HG03039 (cell line): ENCODE measurements around the gene RPS6KB1.
"Not testable (repeated sequence)": the region's sequence is repeated elsewhere in the genome, so short reads cannot be mapped to it uniquely, and the experiment has no call there.

Source experiments
- ATAC-seq: cut with Tn5 transposase; IDR thresholded peaks from one replicate; pipeline ENCODE4 v1.9.1; 2021; ENCODE audit warnings: mild to moderate bottlenecking, moderate library complexity; ENCODE audit not compliant: unreplicated experiment

The RPS6KB1 gene

GRCh38 chr17:59892924-59893675 is at the start of gene RPS6KB1, which contains the start of gene TUBD1:
TSS of gene RPS6KB1 (plus strand) at chr17:59893121. CDS start at chr17:59893185, 64 bp downstream.
TSS of gene TUBD1 (minus strand) at chr17:59892943. CDS start at chr17:59891002, 1,941 bp downstream.
- ATAC-seq, result peak; percentile 81

DNA sequence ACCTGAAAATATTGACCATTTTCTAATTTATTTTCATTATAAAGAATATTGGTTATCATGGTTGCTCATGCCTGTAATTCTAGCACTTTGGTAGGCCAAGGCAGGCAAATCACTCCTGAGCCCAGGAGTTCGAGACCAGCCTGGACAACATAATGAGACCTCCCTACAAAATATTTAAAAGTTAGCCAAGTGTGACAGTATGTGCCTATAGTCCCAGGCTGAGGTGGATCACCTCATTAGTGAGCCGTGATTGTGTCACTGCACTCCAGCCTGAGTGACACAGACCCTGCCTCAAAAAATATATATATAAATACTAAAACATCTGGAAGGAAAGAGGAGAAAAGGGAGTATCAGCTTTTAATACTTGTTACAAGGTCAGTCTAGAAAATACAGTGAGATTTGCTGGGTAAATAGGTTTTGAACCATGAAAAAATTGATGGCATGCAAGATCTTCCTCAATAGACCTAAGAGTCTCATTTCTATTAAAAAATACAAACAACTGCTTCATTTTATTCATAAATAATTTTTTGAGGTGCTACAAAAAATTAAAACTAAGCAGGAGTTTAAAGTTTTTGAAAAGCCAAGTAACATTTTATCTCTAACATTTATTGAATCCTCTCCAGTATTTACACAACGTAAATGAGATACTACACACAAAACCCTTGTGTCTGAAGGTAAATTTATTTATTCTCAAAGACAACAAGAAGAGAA is 47.9 kb upstream of the RPS6KB1 start:
- no peak for ATAC-seq

- no peak for ATAC-seq
These were observed 47.1 kb upstream of the RPS6KB1 start for GRCh38 chr17:59845595-59846393.

DNA sequence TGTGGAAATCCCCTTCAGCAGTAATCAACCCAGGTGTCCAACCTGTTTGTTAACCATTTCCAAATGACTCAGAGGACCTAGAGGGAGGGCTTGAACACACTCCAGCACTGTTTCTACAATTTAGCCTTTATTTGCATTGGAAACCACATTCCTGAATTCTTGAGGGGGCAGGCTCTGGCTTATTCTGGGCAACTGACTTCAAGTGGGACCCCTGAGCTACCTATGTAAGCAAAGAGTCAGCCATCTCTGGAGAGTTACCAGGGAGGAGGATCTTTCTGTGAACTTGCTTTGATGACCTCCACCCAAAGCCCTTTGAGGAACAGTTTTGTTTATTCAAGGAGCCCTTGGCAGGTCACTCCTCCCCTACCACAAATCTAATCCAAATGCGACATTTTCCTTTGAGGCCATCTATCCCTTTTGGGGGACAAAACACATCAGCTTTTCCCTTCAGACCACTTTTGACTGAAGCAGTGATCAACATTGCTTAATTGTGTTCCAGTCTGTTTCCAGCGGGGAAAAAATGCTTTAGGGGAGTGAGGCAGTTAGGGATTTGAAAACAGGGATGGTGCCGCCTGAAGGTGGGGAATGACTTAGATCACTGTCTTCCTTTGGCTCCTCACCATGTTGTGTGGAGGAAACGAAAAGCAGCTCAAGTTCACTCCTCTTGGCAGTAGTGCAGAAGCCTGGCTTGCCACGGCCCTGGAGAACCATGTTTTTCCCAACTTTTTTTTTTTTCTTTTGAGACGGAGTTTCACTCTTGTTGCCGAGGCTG is 46.3 kb upstream of the RPS6KB1 start:
- peak; percentile 43 for ATAC-seq

DNA sequence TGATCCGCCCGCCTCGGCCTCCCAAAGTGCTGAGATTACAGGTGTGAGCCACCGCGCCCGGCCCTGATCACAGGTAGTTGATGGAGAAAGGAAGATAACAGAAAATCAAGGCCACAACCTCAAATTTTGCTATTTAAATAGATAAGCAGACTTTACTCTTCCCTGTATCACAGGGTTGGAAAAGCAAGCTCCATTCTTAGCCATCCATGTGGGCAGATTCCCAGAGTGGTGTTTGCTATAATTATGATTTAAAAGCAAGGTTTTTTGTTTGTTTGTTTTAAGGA is 44.6 kb upstream of the RPS6KB1 start:
- ATAC-seq, result no peak

- no peak for ATAC-seq
These were observed 44.1 kb upstream of the RPS6KB1 start for GRCh38 chr17:59848778-59849177.

DNA sequence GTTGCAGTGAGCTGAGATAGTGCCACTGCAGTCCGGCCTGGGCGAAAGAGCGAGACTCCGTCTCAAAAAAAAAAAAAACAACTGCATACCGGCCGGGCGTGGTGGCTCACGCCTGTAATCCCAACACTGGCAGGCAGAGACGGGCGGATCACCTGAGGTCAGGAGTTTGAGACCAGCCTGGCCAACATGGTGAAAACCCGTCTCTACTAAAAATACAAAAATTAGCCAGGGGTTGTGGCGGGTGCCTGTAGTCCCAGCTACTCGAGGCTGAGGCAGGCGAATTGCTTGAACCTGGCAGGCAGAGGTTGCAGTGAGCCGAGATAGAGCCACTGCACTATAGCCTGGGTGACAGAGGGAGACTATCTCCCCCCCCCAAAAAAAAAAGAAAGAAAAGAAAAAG is 42.6 kb upstream of the RPS6KB1 start:
- ATAC-seq, result not testable (repeated sequence)

- ATAC-seq, result no peak
These were observed 41.2 kb upstream of the RPS6KB1 start for GRCh38 chr17:59851439-59852375.

- not testable (repeated sequence) for ATAC-seq
These were observed 40.1 kb upstream of the RPS6KB1 start for GRCh38 chr17:59852847-59853167.

GRCh38 chr17:59853168-59853918 is 39.6 kb upstream of the RPS6KB1 start:
- no peak for ATAC-seq

DNA sequence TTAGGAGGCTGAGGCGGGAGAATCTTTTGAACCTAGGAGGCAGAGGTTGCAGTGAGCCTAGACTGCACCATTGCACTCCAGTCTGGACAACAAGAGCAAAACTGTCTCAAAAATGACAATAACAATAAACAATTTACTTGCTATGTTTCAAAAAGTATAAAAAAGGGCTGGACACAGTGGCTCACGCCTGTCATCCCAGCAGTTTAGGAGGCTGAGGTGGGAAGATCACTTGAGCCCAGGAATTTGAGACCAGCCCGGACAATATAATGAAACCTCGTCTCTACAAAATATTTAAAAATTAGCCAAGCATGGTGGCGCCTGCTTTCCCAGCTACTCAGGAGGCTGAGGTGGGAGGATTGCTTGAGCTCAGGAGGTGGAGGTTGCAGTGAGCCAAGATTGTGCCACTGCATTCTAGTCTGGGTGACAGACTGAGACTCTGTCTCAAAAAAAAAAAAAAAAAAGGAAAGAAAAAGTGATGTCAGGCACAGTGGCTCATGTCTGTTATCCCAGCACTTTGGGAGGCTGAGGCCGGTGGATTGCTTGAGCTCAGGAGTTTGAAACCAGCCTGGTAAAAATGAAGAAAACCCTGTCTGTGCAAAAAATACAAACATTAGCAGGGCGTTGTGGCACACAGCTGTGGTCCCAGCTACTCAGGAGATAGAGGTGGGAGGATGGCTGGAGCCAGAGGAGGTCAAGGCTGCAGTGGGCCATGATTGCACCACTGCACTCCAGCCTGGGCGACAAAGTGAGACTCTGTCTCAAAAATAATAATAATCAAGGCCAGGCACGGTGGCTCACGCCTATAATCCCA is 38.8 kb upstream of the RPS6KB1 start:
- not testable (repeated sequence) for ATAC-seq

GRCh38 chr17:59856859-59857794 is 35.8 kb upstream of the RPS6KB1 start:
- no peak for ATAC-seq

DNA sequence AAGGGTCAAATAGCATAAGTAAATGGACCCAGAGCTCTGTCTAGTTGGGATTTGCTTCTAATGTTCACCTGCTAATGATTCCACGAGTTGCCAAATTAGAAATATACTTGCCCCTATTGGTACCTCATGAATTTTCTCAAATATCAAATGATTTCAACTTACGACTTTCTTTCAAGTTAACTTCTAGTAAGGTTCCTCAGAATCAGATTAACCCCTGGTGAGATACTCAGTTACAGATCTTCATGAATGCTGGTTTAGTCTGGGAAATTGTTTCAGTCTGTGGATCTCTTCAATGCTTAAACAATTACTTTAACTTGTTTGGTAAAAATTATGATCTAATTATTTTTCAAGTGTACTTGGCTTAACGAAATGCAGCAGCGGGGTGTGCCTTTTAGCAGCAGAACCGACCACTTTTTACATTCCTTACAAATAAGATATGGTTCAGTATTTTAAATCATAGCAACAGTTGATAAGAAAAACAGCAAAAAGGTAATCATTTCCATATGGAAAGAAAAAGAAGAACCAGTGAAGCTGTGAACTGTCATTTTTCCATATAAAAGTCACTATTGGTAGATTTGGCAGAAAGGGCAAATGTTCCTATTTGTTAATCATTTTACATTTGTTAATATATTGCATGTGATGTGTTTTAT is 34.6 kb upstream of the RPS6KB1 start:
- ATAC-seq, result no peak

DNA sequence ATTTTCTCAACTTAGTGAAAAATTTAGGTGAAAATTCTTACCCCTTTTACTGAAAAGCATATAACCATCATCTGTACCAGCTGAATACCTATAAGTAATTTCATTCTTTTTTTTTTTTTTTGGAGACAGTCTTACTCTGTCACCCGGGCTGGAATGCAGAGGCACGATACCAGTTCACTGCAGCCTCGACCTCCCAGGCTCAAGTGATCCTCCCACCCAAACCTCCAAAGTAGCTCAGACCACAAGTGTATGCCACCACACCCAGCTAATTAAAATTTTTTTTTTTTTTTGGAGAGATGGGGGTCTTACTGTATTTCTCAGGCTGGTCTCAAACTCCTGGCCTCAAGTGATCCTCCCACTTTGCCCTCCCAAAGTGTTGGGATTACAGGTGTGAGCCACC is 34.0 kb upstream of the RPS6KB1 start:
- no peak for ATAC-seq

DNA sequence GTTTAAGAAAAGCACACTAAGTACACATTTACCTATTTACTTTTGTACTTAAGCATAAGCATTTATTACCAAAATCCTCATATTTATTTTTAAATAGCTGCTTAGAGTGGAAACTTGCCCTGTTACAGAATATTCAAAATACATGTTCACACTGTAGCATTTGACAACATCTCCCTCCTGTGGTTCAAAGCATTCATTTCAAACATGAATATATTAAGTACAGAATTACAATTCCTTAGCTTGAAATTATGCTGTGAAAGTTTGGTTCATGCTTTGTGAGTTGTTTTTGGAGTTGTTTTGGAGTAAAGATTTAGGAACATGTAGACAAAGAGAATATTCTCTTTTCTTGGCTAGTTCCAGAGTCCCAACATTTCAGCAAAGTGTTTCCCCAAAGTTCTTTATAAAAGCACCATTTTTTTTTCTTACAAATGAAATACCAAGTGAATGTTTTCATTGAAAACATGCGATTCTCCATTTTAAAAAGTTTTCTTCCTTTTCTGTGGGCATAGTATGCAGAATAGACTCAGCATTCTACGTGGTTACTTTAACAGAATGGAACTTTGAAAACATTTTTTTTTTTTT is 33.4 kb upstream of the RPS6KB1 start:
- ATAC-seq, result no peak

DNA sequence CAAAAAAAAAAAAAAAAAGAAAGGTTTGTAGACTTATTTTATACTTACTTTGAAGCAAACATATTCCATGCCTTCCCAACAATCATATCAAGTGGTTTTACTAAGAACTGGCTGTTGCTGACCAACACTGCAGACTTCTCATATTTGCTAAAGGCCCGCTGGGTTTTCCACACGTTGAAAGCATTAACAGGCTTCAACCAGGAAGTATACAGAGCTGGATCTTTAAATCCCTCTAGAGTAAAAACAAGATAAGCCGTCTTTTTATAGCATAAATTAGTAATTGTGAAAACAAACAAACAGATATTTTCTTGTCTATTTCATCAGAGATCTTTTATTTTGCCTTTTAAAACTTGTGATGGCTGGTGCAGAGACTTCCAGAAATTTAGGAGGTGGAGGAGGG is 29.3 kb upstream of the RPS6KB1 start:
- ATAC-seq, result no peak

DNA sequence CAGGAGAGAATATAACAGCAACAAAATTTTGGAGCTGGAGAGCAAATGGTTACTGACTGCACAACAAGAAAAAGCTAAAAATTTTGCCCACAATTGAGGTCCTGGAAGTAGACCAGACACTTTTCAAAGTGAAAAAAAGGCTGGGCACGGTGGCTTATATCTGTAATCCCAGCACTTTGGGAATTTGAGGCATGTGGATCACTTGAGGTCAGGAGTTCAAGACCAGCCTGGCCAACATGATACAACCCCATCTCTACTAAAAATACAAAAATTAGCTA is 23.0 kb upstream of the RPS6KB1 start:
- ATAC-seq, result no peak
